Activated CD8-positive, alpha-beta T cell treated with anti-CD3 and anti-CD28 coated beads, Interleukin-2, amount 10 ng/mL, durations not matched to agents 7 days and 5 days (primary cell): ENCODE measurements around the gene ADCYAP1. TPM values are rescaled to one million over a fixed set of nuclear protein-coding genes. Genes with fewer than 3 reads are reported as not detected.

Experiments
- ATAC-seq: fragments of 150-1000 bp; cut with Tn5 transposase; one replicate; pipeline ENCODE4 v1.10.0; 2021; ENCODE audit warnings: moderate library complexity
- CTCF ChIA-PET: fragments of 350-600 bp; sonication (Branson Sonifier 250); formaldehyde crosslinking; loops from one replicate; lab custom pipeline; 2021; ENCODE audit warnings: antibody characterized with exemption; lab: Charles Lee
- POLR2A ChIA-PET: fragments of 350-600 bp; sonication (Branson Sonifier 250); formaldehyde crosslinking; loops from one replicate; lab custom pipeline; 2021; ENCODE audit warnings: antibody characterized with exemption; lab: Charles Lee
- DNase-seq: peaks from one replicate; pipeline ENCODE4 v3.0.0-alpha.2; 2020
- H3K27ac Mint-ChIP-seq: one replicate; pipeline ENCODE4 v1.8.0; 2021; ENCODE audit warnings: mild to moderate bottlenecking, mixed read lengths
- H3K27me3 Mint-ChIP-seq: one replicate; pipeline ENCODE4 v1.8.0; 2021; ENCODE audit warnings: low read depth, mixed read lengths
- H3K36me3 Mint-ChIP-seq: one replicate; pipeline ENCODE4 v1.8.0; 2021; ENCODE audit warnings: low read depth, mixed read lengths
- H3K4me1 Mint-ChIP-seq: one replicate; pipeline ENCODE4 v1.8.0; 2021; ENCODE audit warnings: low read depth, mixed read lengths
- H3K4me3 Mint-ChIP-seq: one replicate; pipeline ENCODE4 v1.8.0; 2021; ENCODE audit warnings: mild to moderate bottlenecking, mixed read lengths
- H3K9me3 Mint-ChIP-seq: one replicate; pipeline ENCODE4 v1.8.0; 2022; ENCODE audit warnings: mixed read lengths; ENCODE audit not compliant: insufficient read depth
- total RNA-seq, 2 experiments: library from RNA; stranded (reverse); gene quantifications; one replicate each; pipeline ENCODE4 v1.2.3, GENCODE V29; 2021

The ADCYAP1 gene
- total RNA-seq, 2 experiments from 2014 or later, result not detected

DNA sequence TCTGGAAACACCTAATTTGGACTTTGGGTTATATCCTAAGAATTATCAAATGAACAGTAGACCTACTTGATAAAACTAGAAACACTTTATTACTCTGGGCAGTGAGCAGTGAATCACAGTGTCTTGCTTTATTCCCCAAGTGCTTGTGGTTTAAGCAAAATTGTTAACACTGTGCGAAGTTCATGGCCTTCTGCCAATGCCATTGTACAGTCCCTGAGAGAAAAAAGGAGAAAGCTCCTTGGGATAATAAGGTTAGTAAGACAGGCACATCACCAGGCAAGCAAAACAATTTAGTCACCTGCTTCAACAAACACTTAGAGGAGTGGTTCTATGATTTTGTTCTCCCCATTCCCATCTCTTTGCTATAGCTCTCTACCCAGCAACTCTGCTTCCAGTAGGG is 39.8 kb downstream of the ADCYAP1 start:
- CTCF ChIA-PET, result interaction anchor here (0.9 to 1.7 kb wide), 2 partner anchors 17 to 79 kb away, joined by 4 read pairs; no protein-coding TSS in a partner anchor
- H3K27ac Mint-ChIP-seq, result no peak overlapping the region
- ATAC-seq, result no peak
- no peaks in the 10 kb centered on the region for H3K36me3 Mint-ChIP-seq
- DNase-seq, result no peak
- H3K9me3 Mint-ChIP-seq, result no peaks in the 10 kb centered on the region
- H3K27me3 Mint-ChIP-seq, result peaks cover 4% of the 10 kb centered on the region
- no peak overlapping the region for H3K4me3 Mint-ChIP-seq
- POLR2A ChIA-PET, result no interaction called here
- no peaks in the 10 kb centered on the region for H3K4me1 Mint-ChIP-seq

- POLR2A ChIA-PET, result no interaction called here
- H3K4me1 Mint-ChIP-seq, result no peaks in the 10 kb centered on the region
These were observed 45.3 kb downstream of the ADCYAP1 start for GRCh38 chr18:949724-950631.

DNA sequence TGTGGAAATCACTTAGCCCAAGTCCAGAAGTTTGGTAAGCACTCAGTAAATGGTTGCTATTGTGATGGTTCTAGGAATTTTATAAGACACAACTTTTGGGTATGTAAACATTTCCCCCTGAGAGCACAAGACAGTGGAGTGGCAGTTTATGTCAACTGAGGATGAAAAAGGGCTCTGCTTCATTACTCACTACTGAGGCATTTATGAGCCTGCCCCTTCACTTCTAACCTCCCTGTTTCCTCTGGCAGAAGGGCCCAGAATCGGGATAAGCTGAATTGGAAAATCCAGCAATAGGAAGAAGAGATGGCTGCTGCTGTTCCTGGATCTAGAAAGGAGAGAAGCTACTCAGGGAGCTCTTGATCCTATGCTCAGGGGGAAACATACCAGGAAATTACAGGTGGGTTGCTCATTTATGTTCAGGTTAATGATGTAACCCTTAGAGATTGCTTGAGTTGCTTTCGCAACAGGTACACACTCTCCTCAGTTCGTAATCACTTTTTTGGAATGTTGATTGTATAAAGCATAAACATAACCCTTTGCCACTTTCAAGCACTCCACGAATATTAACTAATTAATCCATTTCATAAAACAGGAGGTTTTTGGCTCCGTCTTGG is 46.3 kb downstream of the ADCYAP1 start:
- ATAC-seq, result no peak
- CTCF ChIA-PET, result interaction anchor here (1.0 kb wide), 1 partner anchor 11 kb away, joined by 4 read pairs; no protein-coding TSS in a partner anchor
- Mint-ChIP-seq H3K36me3 (no peaks in the 10 kb centered on the region), H3K4me1 (no peaks in the 10 kb centered on the region), H3K27me3 (peaks cover 2% of the 10 kb centered on the region), H3K4me3 (no peak overlapping the region), H3K27ac (no peak overlapping the region), H3K9me3 (no peaks in the 10 kb centered on the region)
- POLR2A ChIA-PET, result no interaction called here
- DNase-seq, result no peak

More at GRCh38 chr18:949724-950631, 45.3 kb downstream of the ADCYAP1 start:
- H3K36me3 Mint-ChIP-seq, result no peaks in the 10 kb centered on the region
- H3K27me3 Mint-ChIP-seq, result peaks cover 2% of the 10 kb centered on the region
- DNase-seq, result no peak
- no peak overlapping the region for H3K27ac Mint-ChIP-seq
- CTCF ChIA-PET, result no interaction called here
- no peak for ATAC-seq
- no peak overlapping the region for H3K4me3 Mint-ChIP-seq
- H3K9me3 Mint-ChIP-seq, result no peaks in the 10 kb centered on the region

DNA sequence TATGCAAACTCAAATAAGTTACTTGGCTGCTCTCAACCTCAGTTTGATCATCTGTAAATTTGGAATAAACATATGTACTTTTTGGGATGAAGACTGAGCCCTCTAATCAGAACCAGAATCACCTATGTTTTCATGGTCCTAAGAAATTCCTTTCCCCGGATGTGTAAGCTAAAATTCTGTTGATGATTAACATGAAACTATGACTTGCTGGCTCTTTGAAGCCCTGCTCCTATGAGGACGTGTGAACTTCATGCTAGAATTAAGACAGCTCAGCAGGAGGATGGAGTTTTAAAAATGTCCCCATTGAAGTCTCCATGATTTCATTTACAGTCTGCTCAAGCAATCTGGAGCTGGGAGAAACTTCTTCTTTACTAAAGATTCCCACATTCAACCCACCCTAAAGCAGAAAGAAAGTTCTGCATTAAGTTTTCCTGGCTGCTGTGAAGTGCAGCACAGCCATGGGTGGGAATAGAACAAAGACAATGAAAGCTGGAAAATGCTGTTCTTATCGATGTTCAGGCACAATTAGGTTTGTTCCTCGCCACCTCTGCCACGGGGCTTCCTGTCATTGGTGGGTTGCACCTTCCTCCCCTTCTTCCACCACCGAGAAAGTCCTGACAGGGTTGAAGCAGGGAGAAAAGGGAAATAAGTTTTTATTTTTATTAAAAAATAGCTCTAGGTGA is 50.9 kb downstream of the ADCYAP1 start:
- no peaks in the 10 kb centered on the region for H3K36me3 Mint-ChIP-seq
- H3K9me3 Mint-ChIP-seq, result no peaks in the 10 kb centered on the region
- H3K27ac Mint-ChIP-seq, result no peak overlapping the region
- H3K4me1 Mint-ChIP-seq, result no peaks in the 10 kb centered on the region
- DNase-seq, result no peak
- POLR2A ChIA-PET, result no interaction called here
- CTCF ChIA-PET, result no interaction called here
- H3K27me3 Mint-ChIP-seq, result no peaks in the 10 kb centered on the region
- ATAC-seq, result no peak
- no peak overlapping the region for H3K4me3 Mint-ChIP-seq

DNA sequence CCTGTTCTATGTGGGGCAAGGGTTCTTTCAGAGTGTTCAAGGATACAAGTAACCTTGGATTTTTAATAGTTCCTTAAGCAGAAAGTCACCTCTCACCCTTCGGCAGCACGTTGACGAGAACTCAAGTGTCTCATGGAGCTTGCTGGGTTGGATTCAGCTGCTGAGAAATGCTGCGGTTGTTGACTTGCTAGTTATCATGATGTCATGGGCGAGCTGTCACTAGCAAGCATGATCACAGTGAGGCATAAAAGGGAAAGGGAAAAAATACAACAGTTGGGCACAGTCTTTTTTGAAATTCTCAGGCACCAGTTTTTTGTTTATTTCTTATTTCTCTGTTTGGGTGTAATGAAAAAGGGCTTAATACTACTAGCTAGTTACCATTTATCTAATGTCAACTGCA is 53.2 kb downstream of the ADCYAP1 start:
- H3K27ac Mint-ChIP-seq, result no peak overlapping the region
- no peak for DNase-seq
- CTCF ChIA-PET, result no interaction called here

GRCh38 chr18:959854-960253 is 55.2 kb downstream of the ADCYAP1 start:
- H3K9me3 Mint-ChIP-seq, result no peaks in the 10 kb centered on the region
- no peak for ATAC-seq
- H3K27ac Mint-ChIP-seq, result no peak overlapping the region

More for the DNA sequence above, 53.2 kb downstream of the ADCYAP1 start:
- no peaks in the 10 kb centered on the region for H3K36me3 Mint-ChIP-seq
- no peak for ATAC-seq
- peaks cover 4% of the 10 kb centered on the region for H3K27me3 Mint-ChIP-seq
- POLR2A ChIA-PET, result no interaction called here
- H3K9me3 Mint-ChIP-seq, result no peaks in the 10 kb centered on the region
- no peak overlapping the region for H3K4me3 Mint-ChIP-seq
- no peaks in the 10 kb centered on the region for H3K4me1 Mint-ChIP-seq

More at GRCh38 chr18:959854-960253, 55.2 kb downstream of the ADCYAP1 start:
- H3K4me3 Mint-ChIP-seq, result no peak overlapping the region
- POLR2A ChIA-PET, result no interaction called here
- peaks cover 8% of the 10 kb centered on the region for H3K27me3 Mint-ChIP-seq
- no peak for DNase-seq
- H3K36me3 Mint-ChIP-seq, result no peaks in the 10 kb centered on the region
- no peaks in the 10 kb centered on the region for H3K4me1 Mint-ChIP-seq
- CTCF ChIA-PET, result interaction anchor here (1.3 kb wide), 1 partner anchor 94 kb away, joined by 5 read pairs; no protein-coding TSS in a partner anchor

Other genes starting within 250 kb of the ADCYAP1 start
- gene TYMS, start 247.2 kb upstream of the ADCYAP1 start, total RNA-seq, result 100 to 1,000 TPM; 502 to 505 TPM
- 10 to 100 TPM; 66.0 to 74.1 TPM for gene ENOSF1, start 192.2 kb upstream of the ADCYAP1 start, total RNA-seq
- 10 to 100 TPM; 22.6 to 22.8 TPM for gene YES1, start 92.6 kb upstream of the ADCYAP1 start, total RNA-seq